ENCODE results near the gene USP40. TPM values are rescaled to one million over a fixed set of nuclear protein-coding genes. Genes with fewer than 3 reads are reported as not detected.

USP40 gene
- total RNA-seq, 3 donors from 2014 or later = 29.2 to 53.4 (median 35.2) TPM

GRCh38 chr2:233490831-233491230, 75.8 kb downstream of the USP40 start:
- Histone ChIP-seq H3K36me3 (no peaks in the 10 kb centered on the region), H3K27ac (no peak overlapping the region), H3K9me3 (no peaks in the 10 kb centered on the region), H3K4me3 (no peak overlapping the region), H3K27me3 (no peaks in the 10 kb centered on the region), H3K4me1 (peaks cover 0 to 4% of the 10 kb centered on the region in 2 donors)
- intact Hi-C loops (cut with DNase I; ENCODE audit: low total_unique reads) = no loop called here
- DNase-seq (ENCODE audit: low spot score in 2 of 2) = no peak
- TF ChIP-seq, protein P1, sequence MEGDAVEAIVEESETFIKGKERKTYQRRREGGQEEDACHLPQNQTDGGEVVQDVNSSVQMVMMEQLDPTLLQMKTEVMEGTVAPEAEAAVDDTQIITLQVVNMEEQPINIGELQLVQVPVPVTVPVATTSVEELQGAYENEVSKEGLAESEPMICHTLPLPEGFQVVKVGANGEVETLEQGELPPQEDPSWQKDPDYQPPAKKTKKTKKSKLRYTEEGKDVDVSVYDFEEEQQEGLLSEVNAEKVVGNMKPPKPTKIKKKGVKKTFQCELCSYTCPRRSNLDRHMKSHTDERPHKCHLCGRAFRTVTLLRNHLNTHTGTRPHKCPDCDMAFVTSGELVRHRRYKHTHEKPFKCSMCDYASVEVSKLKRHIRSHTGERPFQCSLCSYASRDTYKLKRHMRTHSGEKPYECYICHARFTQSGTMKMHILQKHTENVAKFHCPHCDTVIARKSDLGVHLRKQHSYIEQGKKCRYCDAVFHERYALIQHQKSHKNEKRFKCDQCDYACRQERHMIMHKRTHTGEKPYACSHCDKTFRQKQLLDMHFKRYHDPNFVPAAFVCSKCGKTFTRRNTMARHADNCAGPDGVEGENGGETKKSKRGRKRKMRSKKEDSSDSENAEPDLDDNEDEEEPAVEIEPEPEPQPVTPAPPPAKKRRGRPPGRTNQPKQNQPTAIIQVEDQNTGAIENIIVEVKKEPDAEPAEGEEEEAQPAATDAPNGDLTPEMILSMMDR (IDR thresholded peaks at IDR 0.05) = no peak
- TF ChIP-seq POLR2A (IDR thresholded peaks at IDR 0.05) (no peak), POLR2AphosphoS5 (IDR thresholded peaks at IDR 0.05) (no peak)

- intact Hi-C loops (cut with DNase I; ENCODE audit: low total_unique reads) = no loop called here
- H3K36me3 ChIP-seq = no peaks in the 10 kb centered on the region
These were observed 76.9 kb downstream of the USP40 start for GRCh38 chr2:233489666-233490065.

GRCh38 chr2:233489143-233489542, 77.4 kb downstream of the USP40 start:
- intact Hi-C loops (cut with DNase I; ENCODE audit: low total_unique reads) = no loop called here
- peaks cover 0 to 4% of the 10 kb centered on the region in 2 donors for H3K4me1 ChIP-seq

More at GRCh38 chr2:233489666-233490065, 76.9 kb downstream of the USP40 start:
- Histone ChIP-seq H3K27ac (no peak overlapping the region), H3K9me3 (no peaks in the 10 kb centered on the region), H3K4me3 (no peak overlapping the region), H3K27me3 (no peaks in the 10 kb centered on the region), H3K4me1 (peaks cover 0 to 4% of the 10 kb centered on the region in 2 donors)
- no peak for DNase-seq (ENCODE audit: low spot score in 2 of 2)
- TF ChIP-seq, protein P1 (IDR thresholded peaks at IDR 0.05) = no peak
- TF ChIP-seq POLR2A (IDR thresholded peaks at IDR 0.05) = no peak
- TF ChIP-seq POLR2AphosphoS5 (IDR thresholded peaks at IDR 0.05) = no peak

GRCh38 chr2:233487748-233488345, 78.7 kb downstream of the USP40 start:
- Histone ChIP-seq H3K4me3 (no peak overlapping the region), H3K27me3 (no peaks in the 10 kb centered on the region), H3K27ac (peak overlapping the region in 1 of 2 donors; percentile 29), H3K9me3 (no peaks in the 10 kb centered on the region), H3K36me3 (no peaks in the 10 kb centered on the region), H3K4me1 (peaks cover 0 to 4% of the 10 kb centered on the region in 2 donors)
- no peak for TF ChIP-seq POLR2AphosphoS5 (IDR thresholded peaks at IDR 0.05)
- TF ChIP-seq, protein P1 (IDR thresholded peaks at IDR 0.05) = no peak
- no peak for TF ChIP-seq POLR2A (IDR thresholded peaks at IDR 0.05)
- intact Hi-C loops (cut with DNase I; ENCODE audit: low total_unique reads) = no loop called here
- no peak for DNase-seq (ENCODE audit: low spot score in 2 of 2)

More at GRCh38 chr2:233489143-233489542, 77.4 kb downstream of the USP40 start:
- no peaks in the 10 kb centered on the region for H3K36me3 ChIP-seq
- no peak overlapping the region for H3K27ac ChIP-seq
- TF ChIP-seq POLR2A (IDR thresholded peaks at IDR 0.05) = no peak
- TF ChIP-seq, protein P1 (IDR thresholded peaks at IDR 0.05) = no peak
- no peak for TF ChIP-seq POLR2AphosphoS5 (IDR thresholded peaks at IDR 0.05)
- H3K4me3 ChIP-seq = no peak overlapping the region
- no peaks in the 10 kb centered on the region for H3K27me3 ChIP-seq
- no peak for DNase-seq (ENCODE audit: low spot score in 2 of 2)
- no peaks in the 10 kb centered on the region for H3K9me3 ChIP-seq

DNA sequence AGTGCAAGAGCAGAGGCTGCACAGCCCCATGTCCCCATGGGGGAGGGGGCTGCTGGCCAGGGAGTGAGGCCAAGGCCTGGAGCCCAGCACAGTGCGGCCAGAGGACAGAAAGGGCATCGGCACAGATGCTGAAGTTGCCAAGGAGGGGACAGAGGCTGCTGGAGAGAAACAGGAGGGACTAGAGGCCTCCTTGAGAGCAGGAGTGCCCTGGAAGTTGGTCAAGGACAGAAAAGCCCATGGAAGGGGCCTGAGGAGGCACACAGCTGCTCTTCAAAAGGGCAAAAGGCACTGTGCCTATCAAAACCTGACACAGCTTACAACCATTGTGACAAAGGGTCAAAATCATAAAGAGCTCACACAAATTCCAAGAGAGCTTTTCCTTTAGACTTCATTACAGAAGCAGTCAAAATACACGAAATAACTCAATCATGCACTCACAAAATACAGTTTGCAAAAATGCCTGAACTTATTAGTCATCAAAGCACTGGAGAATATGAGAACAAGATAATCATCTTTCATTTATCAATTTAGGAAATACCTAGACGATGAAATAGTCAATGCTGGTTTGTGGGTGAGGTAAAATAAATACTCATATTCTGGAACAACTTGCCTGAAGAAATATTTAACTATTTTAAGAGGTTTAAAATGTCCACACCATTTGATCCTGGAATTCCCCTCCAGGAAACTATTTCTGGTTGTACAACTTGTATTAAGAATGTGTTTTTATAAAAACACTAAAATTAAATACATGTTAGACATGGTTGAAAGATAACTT, 79.6 kb downstream of the USP40 start:
- Histone ChIP-seq H3K27me3 (no peaks in the 10 kb centered on the region), H3K9me3 (no peaks in the 10 kb centered on the region), H3K27ac (no peak overlapping the region), H3K36me3 (no peaks in the 10 kb centered on the region), H3K4me1 (peaks cover 0 to 4% of the 10 kb centered on the region in 2 donors), H3K4me3 (no peak overlapping the region)
- TF ChIP-seq, protein P1 (IDR thresholded peaks at IDR 0.05) = no peak
- TF ChIP-seq POLR2A (IDR thresholded peaks at IDR 0.05) (no peak), POLR2AphosphoS5 (IDR thresholded peaks at IDR 0.05) (no peak)
- no peak for DNase-seq (ENCODE audit: low spot score in 2 of 2)
- intact Hi-C loops (cut with DNase I; ENCODE audit: low total_unique reads) = no loop called here
